HFFc6 (cell line): ENCODE results near the gene TFRC. TPM values are rescaled to one million over a fixed set of nuclear protein-coding genes. Genes with fewer than 3 reads are reported as not detected.

Experiments
- total RNA-seq, 6 experiments: library from RNA; stranded (reverse); fragmentation: NEBNext Ultra II Directional; extraction: Animal tissue kit (Norgen Biotek cat#: 25700); gene quantifications; 2 replicates in 1 of 6; 3 replicates in 5 of 6; pipeline ENCODE4 v1.2.3, GENCODE V29; 2021

The TFRC gene
- total RNA-seq, 6 experiments from 2014 or later, result 119 to 144 (median 132) TPM

Other genes starting within 250 kb of the TFRC start
- gene TNK2, start 173.5 kb downstream of the TFRC start, total RNA-seq, result 10 to 100 TPM; 29.6 to 46.1 (median 35.1) TPM
- not detected for gene ZDHHC19, start 129.3 kb upstream of the TFRC start, total RNA-seq
- not detected for gene SLC51A, start 134.4 kb upstream of the TFRC start, total RNA-seq
- 10 to 100 TPM; 77.2 to 83.0 (median 81.2) TPM for gene PCYT1A, start 205.6 kb upstream of the TFRC start, total RNA-seq
- gene DYNLT2B, start 236.2 kb upstream of the TFRC start, total RNA-seq, result 10 to 100 TPM; 10.3 to 15.0 (median 13.3) TPM